Retina (tissue), 1 donor: Measurements from ENCODE around the gene TBC1D24.
"Not testable (repeated sequence)": the region's sequence is repeated elsewhere in the genome, so short reads cannot be mapped to it uniquely, and the experiment has no call there.

Experiments
- DNase-seq: peaks from one replicate; pipeline ENCODE4 v3.0.0-alpha.2; 2016

The TBC1D24 gene

GRCh38 chr16:2474877-2475412 is at the start of gene TBC1D24:
TBC1D24 (plus strand) TSS chr16:2475127; CDS start chr16:2496149, 21,022 bp downstream.
- peak; percentile 78 for DNase-seq

GRCh38 chr16:2425825-2426430 is 49.0 kb upstream of the TBC1D24 start:
- DNase-seq: no peak

GRCh38 chr16:2426941-2427361 is 48.0 kb upstream of the TBC1D24 start:
- DNase-seq: no peak

GRCh38 chr16:2427526-2427925 is 47.4 kb upstream of the TBC1D24 start:
- no peak for DNase-seq

GRCh38 chr16:2428051-2428783 is 46.7 kb upstream of the TBC1D24 start:
- DNase-seq: no peak

DNA sequence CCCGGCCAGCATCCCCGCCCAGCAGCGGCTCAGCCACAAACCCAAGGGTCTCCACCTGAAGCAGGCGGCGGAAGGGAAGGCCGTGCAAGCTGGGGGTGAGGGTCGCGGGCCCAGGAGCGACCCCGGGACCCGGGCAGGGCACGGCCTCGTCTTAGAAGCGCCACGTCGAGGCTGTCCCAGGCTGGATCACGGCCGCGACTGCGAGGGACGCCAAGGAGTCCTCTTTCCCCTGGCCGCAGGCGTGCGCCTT is 46.2 kb upstream of the TBC1D24 start:
- DNase-seq: no peak

DNA sequence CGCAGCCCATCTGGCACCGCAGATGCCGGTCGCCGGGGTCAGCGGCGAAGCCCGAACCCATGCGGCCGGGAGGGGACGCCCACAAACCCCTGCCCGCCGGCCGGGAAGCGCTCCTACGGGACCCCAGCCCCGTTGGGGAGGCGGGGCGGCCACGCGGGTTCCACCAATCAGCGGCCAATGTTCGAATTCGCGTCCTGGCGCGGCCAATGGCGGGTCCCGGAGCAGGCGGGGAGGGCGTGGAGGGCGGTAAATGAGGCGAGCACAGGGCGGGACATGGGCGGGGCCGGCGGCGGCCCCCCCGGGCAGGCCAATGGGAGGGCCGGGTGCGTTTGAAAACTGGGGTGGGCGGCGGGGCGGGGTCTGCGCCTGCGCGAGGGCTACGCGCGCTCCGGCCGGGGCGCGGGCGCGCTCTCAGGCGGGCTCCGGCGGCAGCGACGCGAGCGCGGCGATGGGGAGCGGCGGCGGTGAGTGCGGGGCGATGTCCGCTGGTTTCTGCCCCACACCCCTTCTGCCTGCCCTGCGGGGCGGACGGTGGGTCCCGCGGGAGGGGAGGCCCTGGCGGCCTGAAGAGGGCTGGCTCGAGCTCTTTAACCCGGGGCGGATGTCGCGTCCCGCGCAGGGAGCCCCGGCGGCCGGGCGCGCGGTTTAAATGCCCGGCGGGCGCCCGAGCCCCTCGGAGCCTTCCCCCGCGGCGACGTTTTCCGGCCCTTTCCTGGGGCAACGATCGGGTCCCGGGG is 45.7 kb upstream of the TBC1D24 start, which contains the start of gene CCNF:
TSS of gene CCNF (plus strand) at position 414 of the 737 bp plus-strand sequence. CDS start at position 449, 35 bp downstream.
- DNase-seq: peak; percentile 99

DNA sequence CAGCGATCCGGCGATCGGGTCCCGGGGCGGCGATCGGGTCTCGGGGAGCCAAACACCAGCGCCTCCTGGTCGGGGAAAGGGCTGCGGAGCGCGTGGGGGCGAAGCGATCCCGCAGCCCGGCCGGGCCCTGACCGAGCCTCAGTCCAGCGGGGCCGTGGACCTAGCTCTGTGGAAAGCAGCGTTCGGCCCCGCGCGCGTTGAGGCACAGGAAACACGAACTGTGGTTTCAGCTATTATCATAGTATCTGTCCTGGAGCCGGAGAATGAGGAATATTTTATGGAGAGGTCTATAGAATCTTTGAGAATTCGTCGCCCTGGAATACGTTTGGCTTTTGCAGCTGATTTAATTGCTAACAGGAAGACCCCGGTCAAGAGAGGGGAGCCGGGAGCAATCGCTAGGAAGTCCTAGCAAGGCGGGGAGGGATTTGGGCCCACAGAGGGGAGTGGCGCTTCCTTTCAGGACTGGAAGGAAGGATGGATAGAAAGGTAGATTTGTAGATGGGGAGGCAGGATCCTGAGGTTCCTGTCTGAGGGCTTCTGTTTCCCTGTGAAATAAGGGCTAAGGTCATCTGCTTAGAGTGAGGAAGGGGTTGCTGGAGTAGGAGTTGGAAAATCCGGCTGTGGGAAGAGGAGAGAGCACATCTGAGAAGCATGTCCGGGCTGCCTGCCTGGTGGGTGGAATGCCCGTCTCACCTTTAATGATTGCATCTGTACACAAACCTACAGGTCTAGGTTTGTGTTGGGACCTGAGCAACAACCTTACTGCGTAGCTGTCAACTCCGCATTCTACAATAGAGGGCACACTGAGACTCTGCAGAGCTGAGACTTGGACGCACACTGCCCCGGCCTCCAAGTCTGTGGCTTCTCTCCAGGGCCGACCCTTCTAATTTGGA is 44.9 kb upstream of the TBC1D24 start:
- peak; percentile 55 for DNase-seq

DNA sequence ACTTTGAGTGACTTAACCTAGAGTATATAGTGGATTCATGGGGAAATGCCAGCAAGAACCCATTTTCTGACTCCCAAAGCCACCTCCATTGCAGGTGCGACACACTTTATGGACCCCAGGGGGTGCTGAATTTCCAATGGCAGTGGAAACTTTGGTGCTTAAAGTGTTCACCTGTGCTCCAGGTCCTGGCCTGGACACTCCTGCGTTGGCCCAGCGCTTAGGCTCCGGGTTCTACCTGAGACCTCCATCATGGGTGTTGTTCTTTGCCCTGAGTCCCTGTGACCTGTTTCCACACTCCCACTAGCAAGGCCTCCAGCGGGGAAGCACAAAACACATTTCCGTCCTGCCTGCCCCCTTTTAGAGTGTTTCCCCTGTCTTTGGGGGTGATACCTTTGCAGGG is 42.6 kb upstream of the TBC1D24 start:
- no peak for DNase-seq

DNA sequence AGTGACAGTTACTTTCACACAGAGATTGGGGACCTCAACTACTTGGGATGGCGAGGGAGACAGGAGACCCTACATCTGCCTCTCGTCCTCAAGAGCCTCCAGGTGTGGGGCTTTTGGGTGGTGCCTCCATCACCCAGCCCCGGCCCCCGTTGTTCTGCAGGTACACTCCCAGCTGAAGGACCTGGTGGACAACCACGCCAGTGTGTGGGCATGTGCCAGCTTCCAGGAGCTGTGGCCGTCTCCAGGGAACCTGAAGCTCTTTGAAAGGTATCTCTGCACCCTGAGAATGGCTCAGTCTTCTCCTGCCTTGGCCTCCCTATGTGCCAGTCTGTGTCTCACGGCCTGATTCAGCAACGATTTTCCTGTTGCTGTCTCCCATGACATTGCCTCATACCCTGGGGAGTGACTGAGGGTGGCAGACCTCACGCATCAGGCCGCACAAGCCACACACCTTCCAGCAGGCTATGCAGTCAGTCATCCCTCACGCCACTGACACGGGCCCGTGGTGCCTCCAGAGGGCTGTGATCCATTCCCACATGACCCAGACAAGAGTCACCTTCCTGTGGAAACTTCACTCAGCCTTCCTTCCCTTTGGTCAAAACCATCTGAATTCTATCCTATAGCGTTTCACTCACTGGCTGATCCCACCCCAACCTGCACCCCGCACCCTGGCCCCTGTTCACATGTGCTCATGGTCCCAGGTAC is 42.0 kb upstream of the TBC1D24 start:
- no peak for DNase-seq

DNA sequence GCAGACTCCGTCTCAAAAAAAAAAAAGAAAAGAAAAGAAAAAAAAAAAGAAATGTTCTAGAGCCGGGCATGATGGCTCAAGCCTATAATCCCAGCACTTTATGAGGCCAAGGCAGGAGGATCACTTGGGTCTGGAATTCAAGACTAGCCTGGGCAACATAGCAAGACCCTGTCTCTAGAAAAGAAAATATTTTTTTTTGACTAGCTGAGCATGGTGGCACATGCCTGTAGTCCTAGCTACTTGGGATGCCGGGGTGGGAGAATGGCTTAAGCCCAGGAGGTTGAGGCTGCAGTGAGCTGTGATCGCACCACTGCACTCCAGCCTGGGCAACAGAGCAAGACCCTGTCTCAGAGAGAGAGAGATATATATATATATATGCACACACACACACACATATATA is 39.7 kb upstream of the TBC1D24 start:
- not testable (repeated sequence) for DNase-seq

GRCh38 chr16:2436110-2436509 is 38.8 kb upstream of the TBC1D24 start:
- DNase-seq: no peak

- no peak for DNase-seq
These were observed 37.7 kb upstream of the TBC1D24 start for GRCh38 chr16:2437032-2437790.

DNA sequence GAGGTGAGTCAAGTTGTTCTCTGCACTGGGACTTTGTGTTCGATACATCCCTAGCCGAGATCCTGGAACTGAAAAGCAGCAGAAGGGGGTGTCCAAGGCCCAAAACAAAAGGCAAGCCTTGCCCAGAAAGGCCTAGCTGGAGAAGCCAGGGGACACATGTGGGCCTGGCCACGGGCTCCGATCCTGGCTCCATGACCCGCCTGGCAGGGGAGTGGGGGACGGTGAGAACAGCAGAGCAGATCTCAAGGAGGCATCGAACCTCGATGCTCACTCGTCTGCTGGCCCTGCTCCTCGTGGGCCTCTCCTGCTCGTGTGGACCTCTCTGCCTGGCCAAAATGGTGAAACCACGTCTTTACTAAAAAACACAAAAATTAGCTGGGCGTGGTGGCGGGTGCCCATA is 36.8 kb upstream of the TBC1D24 start:
- DNase-seq: no peak

DNA sequence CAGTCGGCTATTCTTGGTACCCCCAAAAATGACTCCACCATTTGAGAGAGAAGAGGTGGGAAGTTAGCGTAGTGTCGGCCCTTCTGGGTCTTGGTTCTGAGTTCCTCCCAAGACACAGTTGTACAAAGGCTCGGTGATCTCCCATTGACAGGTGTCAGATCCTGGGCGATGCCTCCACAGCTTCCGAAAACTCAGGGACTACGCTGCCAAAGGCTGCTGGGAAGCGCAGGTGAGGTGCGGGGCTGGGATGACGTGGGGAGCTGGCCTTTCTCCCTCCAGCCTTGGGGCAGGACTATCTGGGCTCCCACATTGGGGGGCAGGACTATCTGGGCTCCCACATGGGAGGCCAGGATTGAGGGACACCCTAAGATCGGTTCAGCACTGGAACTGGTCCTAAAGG is 35.3 kb upstream of the TBC1D24 start:
- no peak for DNase-seq

GRCh38 chr16:2441143-2441804 is 33.7 kb upstream of the TBC1D24 start:
- not testable (repeated sequence) for DNase-seq

- no peak for DNase-seq
These were observed 31.4 kb upstream of the TBC1D24 start for GRCh38 chr16:2443555-2443954.

- no peak for DNase-seq
These were observed 26.9 kb upstream of the TBC1D24 start for GRCh38 chr16:2447920-2448583.

DNA sequence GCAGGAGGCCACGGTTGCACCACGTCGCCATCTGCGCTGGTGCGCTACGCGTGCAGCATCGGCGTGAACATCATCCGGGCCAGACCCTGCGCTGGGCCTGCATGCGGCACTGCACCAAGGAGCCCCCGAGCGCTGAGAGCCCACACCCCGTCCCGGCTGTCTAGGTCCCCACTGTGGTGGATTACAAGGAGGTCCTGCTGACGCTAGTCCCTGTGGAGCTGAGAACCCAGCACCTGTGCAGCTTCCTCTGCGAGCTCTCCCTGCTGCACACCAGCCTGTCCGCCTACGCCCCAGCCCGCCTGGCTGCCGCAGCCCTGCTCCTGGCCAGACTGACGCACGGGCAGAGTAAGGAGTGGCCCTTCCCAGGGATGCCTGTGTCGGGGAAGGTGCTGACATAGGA is 25.8 kb upstream of the TBC1D24 start:
- DNase-seq: no peak

- DNase-seq: no peak
These were observed 24.4 kb upstream of the TBC1D24 start for GRCh38 chr16:2450535-2450934.
